Measurements from ENCODE around the gene HAO2. TPM values are rescaled to one million over a fixed set of nuclear protein-coding genes. Genes with fewer than 3 reads are reported as not detected.

Gene HAO2
- total RNA-seq, 2 donors from 2014 or later: not detected

DNA sequence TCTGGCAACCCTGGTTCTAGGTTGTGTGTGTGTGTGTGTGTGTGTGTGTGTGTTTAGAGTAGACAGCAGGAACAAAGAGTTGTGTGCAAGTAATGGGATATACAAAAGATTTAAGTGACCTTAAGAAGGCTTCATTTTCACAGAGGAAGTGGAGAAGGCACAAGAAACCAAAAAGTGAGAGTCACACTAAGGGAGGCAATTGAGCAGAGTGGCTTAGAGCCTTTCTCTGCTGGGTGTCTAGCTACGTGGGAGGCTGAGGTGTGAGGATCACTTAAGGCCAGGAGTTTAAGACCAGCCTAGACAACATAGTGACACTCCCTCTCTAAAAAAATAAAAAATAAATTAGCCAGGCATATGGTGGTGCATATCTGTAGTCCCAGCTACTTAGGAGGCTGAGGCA lies 44.4 kb upstream of the HAO2 start:
- no peak overlapping the region for H3K4me3 ChIP-seq
- no peak for TF ChIP-seq POLR2A (IDR thresholded peaks at IDR 0.05)
- no peak for TF ChIP-seq CTCF (IDR thresholded peaks at IDR 0.05)
- 68 to 79% methylated on average over 1 of the region's 1 CpG for WGBS, 2 donors
- no peaks in the 10 kb centered on the region for H3K9me3 ChIP-seq
- no peaks in the 10 kb centered on the region for H3K27me3 ChIP-seq
- DNase-seq (no peak), ATAC-seq (no peak)
- no peaks in the 10 kb centered on the region for H3K36me3 ChIP-seq (replicated peaks in 1 of 2; ENCODE audit: insufficient read depth in 1 of 2, low read depth in 2 of 2)
- no peak overlapping the region for H3K27ac ChIP-seq
- intact Hi-C loops (cut with DNase I): no loop called here
- H3K4me1 ChIP-seq: peaks cover 6% of the 10 kb centered on the region

- no peak for TF ChIP-seq CTCF (IDR thresholded peaks at IDR 0.05)
- TF ChIP-seq POLR2A (IDR thresholded peaks at IDR 0.05): no peak
Measured at GRCh38 chr1:119326251-119326650, 42.3 kb upstream of the HAO2 start.

GRCh38 chr1:119327094-119327449 lies 41.5 kb upstream of the HAO2 start:
- Histone ChIP-seq H3K27me3 (no peaks in the 10 kb centered on the region), H3K36me3 (replicated peaks in 1 of 2; ENCODE audit: insufficient read depth in 1 of 2, low read depth in 2 of 2) (no peaks in the 10 kb centered on the region), H3K4me1 (peaks cover 6% of the 10 kb centered on the region), H3K9me3 (no peaks in the 10 kb centered on the region), H3K27ac (no peak overlapping the region), H3K4me3 (no peak overlapping the region)
- ATAC-seq (no peak), DNase-seq (peak in 1 of 4 donors; percentile 7)
- WGBS, 2 donors: 7% methylated on average over 18 of the region's 18 CpGs; no CpG with 5 or more reads in 1 of the 2 donors
- intact Hi-C loops (cut with DNase I): no loop called here
- no peak for TF ChIP-seq CTCF (IDR thresholded peaks at IDR 0.05)
- TF ChIP-seq POLR2A (IDR thresholded peaks at IDR 0.05): no peak

More at GRCh38 chr1:119326251-119326650, 42.3 kb upstream of the HAO2 start:
- intact Hi-C loops (cut with DNase I): no loop called here
- no peak overlapping the region for H3K27ac ChIP-seq
- ATAC-seq (no peak), DNase-seq (no peak)
- H3K4me1 ChIP-seq: peaks cover 6% of the 10 kb centered on the region
- no peaks in the 10 kb centered on the region for H3K9me3 ChIP-seq
- WGBS, 2 donors: 88 to 93% methylated on average over 7 of the region's 7 CpGs
- no peaks in the 10 kb centered on the region for H3K36me3 ChIP-seq (replicated peaks in 1 of 2; ENCODE audit: insufficient read depth in 1 of 2, low read depth in 2 of 2)
- H3K27me3 ChIP-seq: no peaks in the 10 kb centered on the region
- H3K4me3 ChIP-seq: no peak overlapping the region

DNA sequence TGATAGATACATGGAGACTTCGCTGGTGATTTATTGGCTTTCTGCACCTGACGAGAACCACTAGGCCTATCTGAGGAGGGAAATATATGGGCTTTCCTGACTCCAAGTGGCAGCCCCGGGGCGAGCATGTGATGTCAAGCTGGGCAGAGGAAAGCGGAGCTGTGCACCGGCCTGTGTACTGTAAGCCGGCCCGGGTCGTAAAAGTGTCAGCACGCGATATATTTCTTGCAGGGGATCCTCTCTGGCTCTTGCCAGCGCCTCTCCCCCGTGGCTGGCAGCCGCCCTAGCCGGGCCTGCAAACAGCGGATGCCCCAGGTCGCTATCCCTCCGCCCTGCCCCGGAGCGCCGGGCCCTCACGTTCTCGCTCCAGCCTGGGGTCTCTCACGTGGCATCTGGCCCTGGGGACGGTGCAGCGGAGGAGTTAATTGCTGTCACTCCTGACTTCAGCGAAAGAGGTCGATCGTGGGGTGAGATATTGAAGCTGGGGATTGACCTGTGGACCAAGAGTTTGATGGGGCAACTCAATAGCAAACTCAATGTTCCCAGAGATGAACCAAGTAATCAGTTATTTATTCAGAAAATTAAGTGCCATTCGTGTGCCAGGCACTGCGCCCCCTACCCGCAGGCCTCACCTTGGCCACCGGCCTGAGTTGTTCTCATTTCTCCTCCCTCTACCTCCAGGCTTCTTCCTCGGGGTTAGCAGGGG lies 41.0 kb upstream of the HAO2 start:
- intact Hi-C loops (cut with DNase I): no loop called here
- ATAC-seq (peak; percentile 38), DNase-seq (peak in 2 of 4 donors; percentile 19 to 47)
- 8 to 20% methylated on average over 11 to 34 of the region's 34 CpGs for WGBS, 2 donors
- Histone ChIP-seq H3K4me3 (no peak overlapping the region), H3K36me3 (replicated peaks in 1 of 2; ENCODE audit: insufficient read depth in 1 of 2, low read depth in 2 of 2) (no peaks in the 10 kb centered on the region), H3K27ac (no peak overlapping the region), H3K27me3 (no peaks in the 10 kb centered on the region), H3K9me3 (no peaks in the 10 kb centered on the region), H3K4me1 (peaks cover 6% of the 10 kb centered on the region)
- TF ChIP-seq CTCF (IDR thresholded peaks at IDR 0.05) (peak in 2 of 7 experiments; percentile 7 to 15), POLR2A (IDR thresholded peaks at IDR 0.05) (no peak)
